Measurements from ENCODE around the gene PC.

DNA sequence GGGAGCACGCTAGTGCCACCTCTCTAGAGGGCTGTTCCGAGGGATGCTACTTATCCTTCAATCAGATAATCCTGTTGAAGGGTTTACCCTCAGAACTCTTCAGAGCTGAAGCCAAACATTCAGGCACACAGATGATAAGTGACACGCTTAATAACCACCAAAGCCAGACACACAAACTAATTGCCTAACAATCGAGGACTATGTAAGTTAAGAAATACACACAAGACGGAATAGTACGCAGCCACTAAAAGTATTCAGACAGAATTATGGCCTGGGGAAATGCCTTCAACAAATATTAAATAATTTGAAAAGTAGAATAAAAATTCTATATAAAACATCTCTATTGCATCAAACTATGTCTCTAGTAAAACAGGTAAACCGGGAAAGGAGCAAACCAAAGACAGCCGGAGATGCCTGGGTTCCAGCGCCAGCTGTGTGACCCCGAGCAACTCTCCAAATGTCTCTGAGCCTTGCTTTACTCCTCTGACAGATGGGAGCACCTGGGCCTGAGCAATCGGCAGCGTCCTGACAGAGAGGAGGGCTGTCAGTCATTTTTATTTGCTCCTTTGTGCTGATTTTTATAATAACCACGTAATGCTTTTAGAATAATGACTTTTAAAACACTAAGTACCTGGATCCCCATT is 90.0 kb downstream of the PC start:
- no peak for TF ChIP-seq YY1 (IDR thresholded peaks at IDR 0.05; ENCODE audit: insufficient read depth, insufficient read length)
- no peak for TF ChIP-seq ZNF274 (IDR thresholded peaks at IDR 0.05; ENCODE audit: low read depth, low read length)
- TF ChIP-seq SUZ12 (IDR thresholded peaks at IDR 0.05; ENCODE audit: extremely low read depth, insufficient read depth, insufficient read length), result no peak
